Stomach (tissue), 9 donors: ENCODE results near the gene E2F6. TPM values are rescaled to one million over a fixed set of nuclear protein-coding genes. Genes with fewer than 3 reads are reported as not detected.

ENCODE experiments used
- DNase-seq, 2 donors: peaks; one replicate each; pipeline versions ENCODE4 v3.0.0 to v3.0.0-alpha.2; 2013 to 2019
- H3K27ac ChIP-seq, 5 donors: fragments of 200-600 bp in 4 of 5; sonication (generic) in 4 of 5; one replicate each; pipeline ENCODE4 v1.5.1; 2013 to 2019; ENCODE audit warnings: mild to moderate bottlenecking in 1 of 5, moderate library complexity in 1 of 5
- H3K27me3 ChIP-seq, 3 donors: fragments of 200-600 bp; sonication (generic); one replicate each; pipeline ENCODE4 v1.5.1; 2017 to 2019; ENCODE audit warnings: mixed run types in 1 of 3
- H3K36me3 ChIP-seq, 4 donors: fragments of 200-600 bp; sonication (generic); 1 replicate in 3 of 4; 2 replicates in 1 of 4; pipeline ENCODE4 v1.5.1; 2016 to 2019
- H3K4me1 ChIP-seq, 4 donors: fragments of 200-600 bp; sonication (generic); one replicate each; pipeline ENCODE4 v1.5.1; 2016 to 2019
- H3K4me3 ChIP-seq, 4 donors: fragments of 200-600 bp; sonication (generic) in 3 of 4; one replicate each; pipeline ENCODE4 v1.5.1; 2016 to 2019; ENCODE audit warnings: mild to moderate bottlenecking in 1 of 4
- H3K9me3 ChIP-seq, 4 donors: fragments of 200-600 bp; sonication (generic); one replicate each; pipeline ENCODE4 v1.5.1; 2016 to 2019
- CTCF ChIP-seq, 7 experiments: fragments of 450-650 bp in 4 of 7; fragments of 200-600 bp in 3 of 7; sonication (generic) in 3 of 7; IDR thresholded peaks; one replicate each; pipeline ENCODE4 v1.5.1; 2016 to 2019; ENCODE audit warnings: antibody characterized with exemption in 7 of 7, control low read depth in 2 of 7, mild to moderate bottlenecking in 1 of 7
- EP300 ChIP-seq: sonication (generic); formaldehyde crosslinking; IDR thresholded peaks from one replicate; pipeline ENCODE4 v1.6.1; 2017; ENCODE audit warnings: antibody characterized with exemption
- POLR2A ChIP-seq, 4 donors: fragments of 450-650 bp; IDR thresholded peaks; one replicate each; pipeline ENCODE4 v1.6.1; 2016; ENCODE audit warnings: antibody characterized with exemption in 4 of 4, control low read depth in 2 of 4, mild to moderate bottlenecking in 1 of 4, moderate library complexity in 1 of 4
- POLR2AphosphoS5 ChIP-seq, 3 donors: sonication (generic); formaldehyde crosslinking; IDR thresholded peaks; one replicate each; pipeline ENCODE4 v1.6.1; 2016; ENCODE audit warnings: antibody characterized with exemption in 3 of 3
- WGBS, 5 donors: extraction: QIAGEN DNeasy Blood & Tissue Kit in 3 of 5; methylation state at CpG; one replicate each; pipeline versions ENCODE4 v1.1.5 to v1.1.7; 2013 to 2018; 5-methylcytosine and 5-hydroxymethylcytosine counted together
- intact Hi-C: fragments of 100-400 bp; cut with DNase I; formaldehyde crosslinking; loops from one replicate; pipeline ENCODE4 v1.15.1; 2023; ENCODE audit warnings: low total_unique reads
- polyA plus RNA-seq, 3 donors: library from polyadenylated mRNA; stranded (reverse); fragments of 200-250 nt; gene quantifications; one replicate each; pipeline ENCODE4 v1.2.3, GENCODE V29; 2013
- total RNA-seq, 5 donors: library from RNA; depleted of rRNA; stranded (reverse); fragments of >200 nt; gene quantifications; one replicate each; pipeline versions ENCODE4 v1.1.0 to v1.2.3, GENCODE V29; 2014 to 2016
- donor health status: healthy with polysubstance abuse.
- donor health status: Bipolar disorder and iron deficiency.
- donor health status: healthy.

E2F6 gene
- total and polyA plus RNA-seq, 8 donors, result 0.58 to 32.1 (median 10.1) TPM

- whole genome bisulfite sequencing, 5 donors, result 70 to 94% (median 90%) methylated on average over 2 of the region's 2 CpGs
- TF ChIP-seq EP300, result no peak
- H3K27me3 ChIP-seq, result no peaks in the 10 kb centered on the region
- DNase-seq, result no peak
- no peak overlapping the region for H3K27ac ChIP-seq
- H3K36me3 ChIP-seq, result no peaks in the 10 kb centered on the region
- H3K4me1 ChIP-seq, result peaks cover 6 to 37% (median 13%) of the 10 kb centered on the region in 4 donors
- intact Hi-C loops, result no loop called here
- no peak overlapping the region for H3K4me3 ChIP-seq
- H3K9me3 ChIP-seq, result no peaks in the 10 kb centered on the region
These were observed 68.4 kb downstream of the E2F6 start for GRCh38 chr2:11397513-11397912.

GRCh38 chr2:11396467-11397445 is 69.2 kb downstream of the E2F6 start:
- no peaks in the 10 kb centered on the region for H3K36me3 ChIP-seq
- H3K27me3 ChIP-seq, result no peaks in the 10 kb centered on the region
- no peak overlapping the region for H3K27ac ChIP-seq
- peak in 1 of 2 donors; percentile 44 for DNase-seq
- H3K9me3 ChIP-seq, result no peaks in the 10 kb centered on the region
- intact Hi-C loops, result no loop called here
- no peak for TF ChIP-seq EP300
- no peak for TF ChIP-seq POLR2A (IDR thresholded peaks at IDR 0.05)
- TF ChIP-seq POLR2AphosphoS5 (IDR thresholded peaks at IDR 0.05), result no peak
- TF ChIP-seq CTCF (IDR thresholded peaks at IDR 0.05), result no peak
- H3K4me3 ChIP-seq, result no peak overlapping the region
- H3K4me1 ChIP-seq, result peaks cover 13 to 45% (median 20%) of the 10 kb centered on the region in 4 donors
- 78 to 87% (median 82%) methylated on average over 12 to 15 of the region's 15 CpGs for WGBS, 5 donors

GRCh38 chr2:11396021-11396420 is 69.9 kb downstream of the E2F6 start:
- no peak for DNase-seq
- 81 to 86% (median 84%) methylated on average over 8 of the region's 8 CpGs for WGBS, 5 donors
- Histone ChIP-seq H3K4me1 (peaks cover 18 to 52% (median 26%) of the 10 kb centered on the region in 4 donors), H3K27me3 (no peaks in the 10 kb centered on the region), H3K27ac (no peak overlapping the region), H3K9me3 (no peaks in the 10 kb centered on the region), H3K36me3 (no peaks in the 10 kb centered on the region), H3K4me3 (no peak overlapping the region)
- intact Hi-C loops, result no loop called here
- TF ChIP-seq EP300 (no peak), POLR2AphosphoS5 (IDR thresholded peaks at IDR 0.05) (no peak), CTCF (IDR thresholded peaks at IDR 0.05) (no peak), POLR2A (IDR thresholded peaks at IDR 0.05) (no peak)

GRCh38 chr2:11395389-11395788 is 70.6 kb downstream of the E2F6 start:
- TF ChIP-seq POLR2A (IDR thresholded peaks at IDR 0.05), result no peak
- TF ChIP-seq POLR2AphosphoS5 (IDR thresholded peaks at IDR 0.05), result no peak
- no peak for TF ChIP-seq EP300
- no peak for TF ChIP-seq CTCF (IDR thresholded peaks at IDR 0.05)
- no peak for DNase-seq
- WGBS, 5 donors, result 30 to 54% (median 43%) methylated on average over 9 to 11 of the region's 11 CpGs
- intact Hi-C loops, result no loop called here
- peak overlapping the region in 2 of 5 donors; percentile 73 to 81 for H3K27ac ChIP-seq
- no peak overlapping the region for H3K4me3 ChIP-seq
- H3K36me3 ChIP-seq, result no peaks in the 10 kb centered on the region
- H3K9me3 ChIP-seq, result no peaks in the 10 kb centered on the region
- peaks cover 18 to 55% (median 28%) of the 10 kb centered on the region in 4 donors for H3K4me1 ChIP-seq
- no peaks in the 10 kb centered on the region for H3K27me3 ChIP-seq

Other genes starting within 250 kb of the E2F6 start
- 100 to 1,000 TPM in 1 of 5 donors, 10 to 100 TPM in 4; 31.6 to 113 (median 54.3) TPM for gene ROCK2, start 121.5 kb downstream of the E2F6 start, total RNA-seq
- gene ROCK2, start 121.5 kb downstream of the E2F6 start, polyA plus RNA-seq, result 10 to 100 TPM in 1 of 3 donors, 1 to 10 TPM in 2; 5.6 to 10.7 (median 7.7) TPM
- gene GREB1, start 67.9 kb upstream of the E2F6 start, total RNA-seq, result 10 to 100 TPM in 3 of 5 donors, 1 to 10 TPM in 2; 1.3 to 37.9 (median 11.0) TPM
- 1 to 10 TPM in 2 of 3 donors, under 1 TPM in 1; 0.88 to 2.4 (median 1.5) TPM for gene GREB1, start 67.9 kb upstream of the E2F6 start, polyA plus RNA-seq
- gene NTSR2, start 204.0 kb upstream of the E2F6 start, total RNA-seq, result not detected
- gene NTSR2, start 204.0 kb upstream of the E2F6 start, polyA plus RNA-seq, result not detected